Measurements from ENCODE around the gene CLEC4A.

The CLEC4A gene

GRCh38 chr12:8143261-8143660 lies 19.8 kb downstream of the CLEC4A start:
- no peak overlapping the region for H3K4me3 ChIP-seq (ENCODE audit: low read depth, low read length)
- TF ChIP-seq, protein P1, sequence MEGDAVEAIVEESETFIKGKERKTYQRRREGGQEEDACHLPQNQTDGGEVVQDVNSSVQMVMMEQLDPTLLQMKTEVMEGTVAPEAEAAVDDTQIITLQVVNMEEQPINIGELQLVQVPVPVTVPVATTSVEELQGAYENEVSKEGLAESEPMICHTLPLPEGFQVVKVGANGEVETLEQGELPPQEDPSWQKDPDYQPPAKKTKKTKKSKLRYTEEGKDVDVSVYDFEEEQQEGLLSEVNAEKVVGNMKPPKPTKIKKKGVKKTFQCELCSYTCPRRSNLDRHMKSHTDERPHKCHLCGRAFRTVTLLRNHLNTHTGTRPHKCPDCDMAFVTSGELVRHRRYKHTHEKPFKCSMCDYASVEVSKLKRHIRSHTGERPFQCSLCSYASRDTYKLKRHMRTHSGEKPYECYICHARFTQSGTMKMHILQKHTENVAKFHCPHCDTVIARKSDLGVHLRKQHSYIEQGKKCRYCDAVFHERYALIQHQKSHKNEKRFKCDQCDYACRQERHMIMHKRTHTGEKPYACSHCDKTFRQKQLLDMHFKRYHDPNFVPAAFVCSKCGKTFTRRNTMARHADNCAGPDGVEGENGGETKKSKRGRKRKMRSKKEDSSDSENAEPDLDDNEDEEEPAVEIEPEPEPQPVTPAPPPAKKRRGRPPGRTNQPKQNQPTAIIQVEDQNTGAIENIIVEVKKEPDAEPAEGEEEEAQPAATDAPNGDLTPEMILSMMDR (IDR thresholded peaks at IDR 0.05; ENCODE audit: borderline replicate concordance, insufficient read depth, low read depth, low read length): no peak

GRCh38 chr12:8145754-8146441 lies 22.5 kb downstream of the CLEC4A start:
- no peak overlapping the region for H3K4me3 ChIP-seq (ENCODE audit: low read depth, low read length)
- TF ChIP-seq, protein P1 (IDR thresholded peaks at IDR 0.05; ENCODE audit: borderline replicate concordance, insufficient read depth, low read depth, low read length): no peak

DNA sequence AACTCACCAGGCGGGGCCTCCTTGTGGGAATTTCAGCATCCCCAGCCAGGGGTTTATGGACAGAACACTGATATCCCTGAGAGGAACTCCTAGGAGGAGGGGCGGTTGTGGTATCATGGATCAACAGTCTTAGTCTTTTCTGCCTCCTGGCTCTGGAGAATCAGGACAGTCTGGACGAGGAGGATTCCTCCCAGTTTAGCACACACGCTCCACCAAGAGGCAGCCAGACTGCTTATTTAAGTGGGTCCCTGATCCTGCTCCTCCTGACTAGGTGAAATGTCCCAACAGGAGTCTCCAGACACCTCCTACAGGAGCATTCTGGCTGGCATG lies 23.0 kb downstream of the CLEC4A start:
- TF ChIP-seq, protein P1 (IDR thresholded peaks at IDR 0.05; ENCODE audit: borderline replicate concordance, insufficient read depth, low read depth, low read length): no peak
- H3K4me3 ChIP-seq (ENCODE audit: low read depth, low read length): no peak overlapping the region

DNA sequence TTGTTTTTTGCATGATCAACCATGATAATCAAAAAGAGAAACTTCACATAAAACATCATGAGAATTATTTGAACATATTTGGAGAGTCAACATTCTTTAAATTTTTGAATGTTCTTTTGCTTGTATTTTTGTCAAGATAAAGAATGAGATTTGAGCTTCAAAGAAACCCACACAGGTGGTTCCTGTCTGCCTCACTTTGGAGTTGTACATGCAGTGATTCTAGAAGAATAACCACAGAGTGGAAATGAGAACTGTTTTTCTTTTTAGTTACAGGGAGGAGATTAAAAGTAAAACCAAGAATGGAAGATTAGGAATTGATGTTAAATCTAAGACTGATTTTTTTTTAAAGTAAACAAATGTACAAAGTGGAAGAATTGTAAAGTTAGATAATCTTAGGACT lies 31.1 kb downstream of the CLEC4A start:
- H3K4me3 ChIP-seq (ENCODE audit: low read depth, low read length): no peak overlapping the region
- TF ChIP-seq, protein P1 (IDR thresholded peaks at IDR 0.05; ENCODE audit: borderline replicate concordance, insufficient read depth, low read depth, low read length): no peak

DNA sequence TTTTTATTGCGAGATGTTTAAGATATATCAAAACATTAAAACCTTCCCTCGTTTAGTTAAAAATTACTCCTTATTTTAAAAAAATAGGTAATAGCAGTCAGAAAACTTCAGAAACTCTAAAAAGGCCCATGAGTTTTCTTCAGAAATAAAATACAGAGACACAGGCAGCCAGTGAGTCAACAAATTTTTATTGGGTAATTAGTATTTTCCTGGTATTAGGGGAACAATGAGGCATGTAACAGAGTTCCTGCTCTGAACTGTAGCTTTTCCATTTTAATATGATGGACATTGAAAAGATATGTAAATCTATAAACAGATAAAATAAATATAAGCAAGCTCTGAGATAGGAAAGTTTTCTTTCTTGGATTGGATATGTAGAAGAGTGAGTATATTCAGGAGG lies 33.0 kb downstream of the CLEC4A start:
- TF ChIP-seq, protein P1 (IDR thresholded peaks at IDR 0.05; ENCODE audit: borderline replicate concordance, insufficient read depth, low read depth, low read length): no peak
- no peak overlapping the region for H3K4me3 ChIP-seq (ENCODE audit: low read depth, low read length)

DNA sequence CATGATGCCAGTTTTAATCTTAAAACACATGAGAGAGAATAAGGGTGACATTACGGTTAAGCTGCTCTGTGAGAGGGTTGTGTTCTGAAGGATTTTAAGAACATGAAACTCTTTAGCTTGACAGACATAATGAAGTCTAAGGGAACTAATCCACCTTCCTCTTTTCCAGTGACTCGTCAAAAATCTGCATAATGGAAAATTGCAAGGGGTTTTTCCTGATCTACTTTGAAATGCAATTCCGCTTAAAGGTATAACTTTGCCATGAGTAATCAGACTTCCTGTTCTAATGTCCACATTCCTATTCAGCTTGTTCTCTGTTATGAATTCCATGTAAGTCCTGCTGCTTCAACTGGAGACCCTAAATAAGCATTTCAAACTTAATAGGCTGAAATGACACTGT lies 33.4 kb downstream of the CLEC4A start, which contains the start of gene ZNF705A:
Gene ZNF705A, plus strand, starts transcription at position 171 of the 400 bp plus-strand sequence. CDS start 15,611 bp downstream, outside the sequence.
- no peak within 1 kb of the TSS for H3K4me3 ChIP-seq (ENCODE audit: low read depth, low read length)

More for the DNA sequence above, 33.4 kb downstream of the CLEC4A start, which contains the start of gene ZNF705A:
- TF ChIP-seq, protein P1 (IDR thresholded peaks at IDR 0.05; ENCODE audit: borderline replicate concordance, insufficient read depth, low read depth, low read length): no peak
